HepG2 (cell line): ENCODE measurements around the gene ELAVL3. TPM values are rescaled to one million over a fixed set of nuclear protein-coding genes. Genes with fewer than 3 reads are reported as not detected.

Experiments
- ATF7 ChIP-seq, 2 experiments: fragments of 450-650 bp in 1 of 2; sonication (generic) in 1 of 2; formaldehyde crosslinking in 1 of 2; IDR thresholded peaks; 2 replicates each; pipeline versions ENCODE4 v1.4.0 to v1.6.1; 2016 to 2020; ENCODE audit warnings: antibody characterized with exemption in 1 of 2, mild to moderate bottlenecking in 1 of 2, missing genetic modification reagents in 1 of 2
- DNMT3B ChIP-seq: conservative IDR thresholded peaks from 2 replicates; pipeline ENCODE4 v1.6.1; 2016; ENCODE audit warnings: missing biosample characterization, control low read depth
- FOSL1 ChIP-seq: sonication (generic); formaldehyde crosslinking; IDR thresholded peaks from 2 replicates; pipeline ENCODE4 v1.9.0; 2021; ENCODE audit warnings: missing genetic modification reagents, borderline replicate concordance
- GMEB1 ChIP-seq: sonication (generic); formaldehyde crosslinking; IDR thresholded peaks from 2 replicates; pipeline ENCODE4 v1.5.1; 2020; ENCODE audit warnings: missing genetic modification reagents, mild to moderate bottlenecking, borderline replicate concordance
- KLF15 ChIP-seq: sonication (generic); formaldehyde crosslinking; IDR thresholded peaks from 2 replicates; pipeline ENCODE4 v1.8.1; 2023; ENCODE audit warnings: borderline replicate concordance, mild to moderate bottlenecking, inconsistent platforms, missing genetic modification reagents, mixed read lengths
- MIER3 ChIP-seq: IDR thresholded peaks from 2 replicates; pipeline ENCODE4 v1.6.1; 2016; ENCODE audit warnings: missing compliant biosample characterization, borderline replicate concordance
- SALL1 ChIP-seq: sonication (generic); formaldehyde crosslinking; IDR thresholded peaks from 2 replicates; pipeline ENCODE4 v1.8.0; 2022; ENCODE audit warnings: mild to moderate bottlenecking, missing genetic modification reagents
- SIN3A ChIP-seq: IDR thresholded peaks from 2 replicates; pipeline ENCODE4 v1.6.1; 2011; ENCODE audit warnings: low read depth, mild to moderate bottlenecking, control low read depth, low read length, borderline replicate concordance
- SMAD9 ChIP-seq: sonication (generic); formaldehyde crosslinking; IDR thresholded peaks from 2 replicates; pipeline ENCODE4 v1.5.1; 2020; ENCODE audit warnings: mild to moderate bottlenecking, missing genetic modification reagents
- SP2 ChIP-seq: sonication (generic); formaldehyde crosslinking; IDR thresholded peaks from 2 replicates; pipeline ENCODE4 v1.5.1; 2020; ENCODE audit warnings: mild to moderate bottlenecking, missing genetic modification reagents
- ZC3H4 ChIP-seq: sonication (generic); formaldehyde crosslinking; IDR thresholded peaks from 2 replicates; pipeline ENCODE4 v1.4.0; 2020; ENCODE audit warnings: missing genetic modification reagents, borderline replicate concordance
- ZNF124 ChIP-seq: sonication (generic); formaldehyde crosslinking; IDR thresholded peaks from 2 replicates; pipeline ENCODE4 v1.4.0; 2020; ENCODE audit warnings: missing genetic modification reagents
- ZNF335 ChIP-seq: sonication (generic); formaldehyde crosslinking; IDR thresholded peaks from 2 replicates; pipeline ENCODE4 v1.4.0; 2020; ENCODE audit warnings: missing genetic modification reagents
- ZNF546 ChIP-seq: sonication (generic); formaldehyde crosslinking; conservative IDR thresholded peaks from 2 replicates; pipeline ENCODE4 v1.8.1; 2023; ENCODE audit warnings: mild to moderate bottlenecking, missing genetic modification reagents
- ZNF549 ChIP-seq: sonication (generic); formaldehyde crosslinking; IDR thresholded peaks from 2 replicates; pipeline ENCODE4 v1.5.0; 2020; ENCODE audit warnings: missing genetic modification reagents
- ZNF597 ChIP-seq: sonication (generic); formaldehyde crosslinking; IDR thresholded peaks from 2 replicates; pipeline ENCODE4 v1.5.0; 2020; ENCODE audit warnings: missing genetic modification reagents
- ZNF616 ChIP-seq: sonication (generic); formaldehyde crosslinking; IDR thresholded peaks from 2 replicates; pipeline ENCODE4 v1.5.0; 2020; ENCODE audit warnings: low read depth, mild to moderate bottlenecking, missing genetic modification reagents
- ZNF629 ChIP-seq: sonication (generic); formaldehyde crosslinking; conservative IDR thresholded peaks from 2 replicates; pipeline ENCODE4 v1.5.0; 2020; ENCODE audit warnings: missing genetic modification reagents
- ZNF773 ChIP-seq: sonication (generic); formaldehyde crosslinking; IDR thresholded peaks from 2 replicates; pipeline ENCODE4 v1.4.0; 2020; ENCODE audit warnings: missing genetic modification reagents, borderline replicate concordance
- polyA plus RNA-seq, 8 experiments: library from polyadenylated mRNA; depleted of rRNA in 3 of 8; stranded (reverse) in 7 of 8; unstranded in 1 of 8; fragments of >200 nt; fragmentation: Illumina TruSeq in 4 of 8; extraction: Trizol in 4 of 8; gene quantifications; 2 replicates each; pipeline versions ENCODE4 v1.2.1 to v1.2.3, GENCODE V29; 2011 to 2016; ENCODE audit warnings: low read depth in 4 of 8, missing spikeins in 1 of 8, mixed read lengths in 1 of 8; ENCODE audit not compliant: insufficient read depth in 1 of 8
- total RNA-seq, 5 experiments: library from RNA; depleted of rRNA; stranded (reverse); fragments of >200 nt; fragmentation: Illumina TruSeq; extraction: Trizol; gene quantifications; 2 replicates each; pipeline ENCODE4 v1.2.3, GENCODE V29; 2016; ENCODE audit warnings: low read depth in 1 of 5
- TF ChIP-seq, protein P1 (sequence below): sonication (generic); formaldehyde crosslinking; IDR thresholded peaks from 2 replicates; pipeline ENCODE4 v1.4.0; 2020; ENCODE audit warnings: mild to moderate bottlenecking, missing genetic modification reagents
- TF ChIP-seq, protein P2 (sequence below): sonication (generic); formaldehyde crosslinking; IDR thresholded peaks from 2 replicates; pipeline ENCODE4 v1.4.0; 2020; ENCODE audit warnings: missing genetic modification reagents, low read depth, mild to moderate bottlenecking, borderline replicate concordance
- TF ChIP-seq, protein P3 (sequence below): IDR thresholded peaks from 2 replicates; pipeline ENCODE4 v1.6.1; 2016; ENCODE audit warnings: mild to moderate bottlenecking

The ELAVL3 gene
- total and polyA plus RNA-seq, 2 of the 13 experiments (the other 11 are each of a cell fraction or from before 2014, with no cell fraction given): 0.03 TPM; not detected in 1

- TF ChIP-seq, protein P1, sequence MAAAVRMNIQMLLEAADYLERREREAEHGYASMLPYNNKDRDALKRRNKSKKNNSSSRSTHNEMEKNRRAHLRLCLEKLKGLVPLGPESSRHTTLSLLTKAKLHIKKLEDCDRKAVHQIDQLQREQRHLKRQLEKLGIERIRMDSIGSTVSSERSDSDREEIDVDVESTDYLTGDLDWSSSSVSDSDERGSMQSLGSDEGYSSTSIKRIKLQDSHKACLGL (CRISPR knock-in tag): peak; percentile 87; the same call in 1 of the 2 replicates
- TF ChIP-seq SALL1: peak; percentile 87
- no peak for TF ChIP-seq ZNF597
- TF ChIP-seq, protein P2, sequence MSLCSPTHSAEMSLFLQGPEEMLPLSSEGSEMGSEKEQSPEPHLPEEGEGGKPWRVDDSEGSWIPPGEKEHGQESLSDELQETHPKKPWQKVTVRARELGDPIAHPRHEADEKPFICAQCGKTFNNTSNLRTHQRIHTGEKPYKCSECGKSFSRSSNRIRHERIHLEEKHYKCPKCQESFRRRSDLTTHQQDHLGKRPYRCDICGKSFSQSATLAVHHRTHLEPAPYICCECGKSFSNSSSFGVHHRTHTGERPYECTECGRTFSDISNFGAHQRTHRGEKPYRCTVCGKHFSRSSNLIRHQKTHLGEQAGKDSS (CRISPR knock-in tag): no peak
- TF ChIP-seq ZNF773 (CRISPR knock-in tag): no peak
- no peak for TF ChIP-seq SMAD9
- TF ChIP-seq, protein P3, sequence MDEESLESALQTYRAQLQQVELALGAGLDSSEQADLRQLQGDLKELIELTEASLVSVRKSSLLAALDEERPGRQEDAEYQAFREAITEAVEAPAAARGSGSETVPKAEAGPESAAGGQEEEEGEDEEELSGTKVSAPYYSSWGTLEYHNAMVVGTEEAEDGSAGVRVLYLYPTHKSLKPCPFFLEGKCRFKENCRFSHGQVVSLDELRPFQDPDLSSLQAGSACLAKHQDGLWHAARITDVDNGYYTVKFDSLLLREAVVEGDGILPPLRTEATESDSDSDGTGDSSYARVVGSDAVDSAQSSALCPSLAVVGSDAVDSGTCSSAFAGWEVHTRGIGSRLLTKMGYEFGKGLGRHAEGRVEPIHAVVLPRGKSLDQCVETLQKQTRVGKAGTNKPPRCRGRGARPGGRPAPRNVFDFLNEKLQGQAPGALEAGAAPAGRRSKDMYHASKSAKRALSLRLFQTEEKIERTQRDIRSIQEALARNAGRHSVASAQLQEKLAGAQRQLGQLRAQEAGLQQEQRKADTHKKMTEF: peak; percentile 90
- no peak for TF ChIP-seq FOSL1
- TF ChIP-seq GMEB1: peak; percentile 85; the same call in 1 of the 2 replicates
- TF ChIP-seq MIER3: 0 out of 2 replicates have a peak, but pooled peaks have one; percentile 32
- TF ChIP-seq ZNF616: no peak
- 0 out of 2 replicates have a peak, but pooled peaks have one; percentile 72 for TF ChIP-seq ZNF546 (CRISPR knock-in tag)
- TF ChIP-seq ZNF124 (CRISPR knock-in tag): no peak
- 0 out of 2 replicates have a peak, but pooled peaks have one; percentile 37 for TF ChIP-seq ZNF549 (CRISPR knock-in tag)
- TF ChIP-seq ZNF335 (CRISPR knock-in tag): peak; percentile 65; the same call in 1 of the 2 replicates
- peak; percentile 84 for TF ChIP-seq ZNF629
- TF ChIP-seq ATF7 (IDR thresholded peaks at IDR 0.05): no peak
- TF ChIP-seq ATF7 (CRISPR knock-in tag; IDR thresholded peaks at IDR 0.05): no peak
- TF ChIP-seq DNMT3B (CRISPR knock-in tag): peak; percentile 89
- TF ChIP-seq SIN3A: peak; percentile 98
- TF ChIP-seq KLF15 (CRISPR knock-in tag): no peak
- TF ChIP-seq ZC3H4 (CRISPR knock-in tag): no peak
- peak; percentile 92 for TF ChIP-seq SP2 (CRISPR knock-in tag)
Observed at GRCh38 chr19:11528551-11529341, 47.9 kb upstream of the ELAVL3 start, which contains the start of gene ECSIT (continued).
